GM12873 (cell line): ENCODE results near the gene SMARCD3.

Source experiments
- CTCF ChIP-seq: IDR thresholded peaks from 2 replicates; pipeline ENCODE4 v1.5.1; 2012; ENCODE audit warnings: low read depth, mild to moderate bottlenecking, moderate library complexity, low read length, control low read depth; ENCODE audit not compliant: insufficient read depth; ENCODE audit errors: missing control alignments

SMARCD3 gene

GRCh38 chr7:151257990-151258389 lies 9.5 kb upstream of the SMARCD3 start:
- no peak for TF ChIP-seq CTCF

DNA sequence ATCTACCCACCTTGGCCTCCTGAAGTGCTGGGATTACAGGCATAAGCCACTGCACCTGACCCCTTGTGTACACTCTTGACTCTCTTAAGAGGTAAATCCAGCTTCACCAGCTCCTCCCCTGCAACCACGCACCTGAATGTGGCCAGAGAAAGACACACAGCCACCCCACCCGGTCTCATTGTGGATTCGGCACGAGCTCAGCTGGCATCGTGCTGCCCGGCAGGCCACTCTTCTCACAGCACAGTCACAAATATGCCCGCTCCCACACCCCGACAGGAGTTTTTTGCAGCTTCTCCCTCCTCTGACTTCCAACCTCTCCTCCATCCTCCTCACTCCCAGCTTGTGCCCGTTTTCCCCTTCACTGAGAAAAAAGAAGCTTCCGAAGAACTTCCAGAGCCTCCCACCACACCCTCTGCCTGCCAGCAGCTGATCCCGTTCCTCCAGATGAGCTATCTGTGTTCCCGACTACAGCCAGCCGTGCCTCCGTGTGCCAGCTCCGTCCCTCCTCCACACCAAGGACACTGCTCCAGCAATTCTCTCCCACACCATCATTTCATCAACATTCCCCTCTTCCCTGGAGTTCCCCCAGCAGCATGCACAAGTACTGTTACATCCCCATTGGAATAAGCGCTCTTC lies 8.0 kb upstream of the SMARCD3 start:
- no peak for TF ChIP-seq CTCF

DNA sequence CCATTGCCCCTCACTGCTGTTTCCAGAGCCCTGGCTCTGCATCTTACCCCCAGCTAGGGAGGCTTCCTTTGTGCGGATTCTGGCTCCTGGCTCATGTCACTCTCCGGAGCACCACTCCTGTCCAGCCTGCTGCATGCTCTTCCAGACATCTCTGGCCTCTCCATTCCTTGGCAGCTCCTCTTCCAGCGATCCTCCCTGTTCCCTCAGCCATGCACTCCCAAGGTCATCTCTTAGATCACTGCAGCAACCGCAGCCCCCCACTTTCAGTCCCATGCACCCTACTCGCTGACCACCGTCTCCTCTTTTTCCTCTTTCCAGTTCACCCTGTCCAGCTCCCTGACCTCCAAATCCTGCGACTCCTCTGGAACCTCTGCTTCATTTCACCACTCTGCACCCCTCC lies 6.9 kb upstream of the SMARCD3 start:
- TF ChIP-seq CTCF: no peak

DNA sequence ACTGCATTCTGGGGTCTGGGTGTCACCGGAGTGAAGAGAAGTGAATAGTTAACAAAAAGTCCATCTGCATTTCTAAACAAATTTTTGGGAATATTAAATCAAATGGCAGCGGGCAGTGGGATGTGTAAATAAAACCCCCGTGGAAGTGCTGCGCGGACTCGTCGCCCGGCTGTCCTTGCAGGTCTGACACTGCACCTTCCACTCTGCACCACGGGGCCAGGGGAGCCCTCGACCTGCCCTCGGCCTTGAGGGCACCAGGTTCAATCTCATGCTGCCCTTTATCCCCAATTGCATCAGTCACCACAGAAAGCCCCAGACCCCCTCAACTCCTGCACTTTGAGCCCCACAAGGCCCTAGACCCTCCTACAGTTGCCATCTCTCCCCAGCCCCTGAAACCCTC lies 6.4 kb upstream of the SMARCD3 start:
- TF ChIP-seq CTCF: no peak

GRCh38 chr7:151254316-151254715 lies 5.8 kb upstream of the SMARCD3 start:
- no peak for TF ChIP-seq CTCF

DNA sequence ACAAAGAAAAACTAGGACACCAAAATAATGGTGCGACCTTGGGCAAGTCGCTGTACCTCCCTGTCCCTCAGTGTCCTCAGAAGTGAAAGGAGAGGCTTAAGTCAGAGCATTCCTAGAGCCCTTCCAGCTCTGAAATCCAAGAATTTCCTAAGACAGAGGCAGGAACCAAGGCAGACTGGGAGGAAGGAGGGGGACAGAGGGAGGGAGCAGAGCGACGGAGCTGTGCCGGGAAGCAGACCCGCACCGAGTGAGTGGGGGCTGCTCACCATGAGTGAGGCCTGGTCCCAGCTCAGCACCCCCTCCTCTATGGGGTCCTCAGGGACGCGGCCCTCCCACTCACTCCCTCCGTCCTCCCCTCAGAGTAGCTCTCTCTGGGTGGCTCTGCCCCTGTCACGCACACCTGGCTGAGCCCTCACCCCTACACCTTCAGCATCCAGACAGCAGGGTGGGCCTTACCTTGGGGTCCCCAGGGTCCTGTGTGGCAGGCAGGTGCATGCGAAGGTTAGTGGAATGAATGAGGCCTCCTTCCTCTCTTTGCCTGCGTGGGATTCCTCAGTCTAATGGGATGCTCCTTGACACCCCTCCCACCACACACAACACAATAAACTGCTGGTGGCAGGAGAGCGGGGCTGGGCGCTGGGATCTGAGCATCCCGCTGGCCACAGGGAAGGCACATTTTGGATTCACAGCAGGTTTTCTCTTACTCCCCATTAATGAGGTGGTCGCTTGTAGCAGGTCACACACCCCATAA lies 4.6 kb upstream of the SMARCD3 start:
- no peak for TF ChIP-seq CTCF

DNA sequence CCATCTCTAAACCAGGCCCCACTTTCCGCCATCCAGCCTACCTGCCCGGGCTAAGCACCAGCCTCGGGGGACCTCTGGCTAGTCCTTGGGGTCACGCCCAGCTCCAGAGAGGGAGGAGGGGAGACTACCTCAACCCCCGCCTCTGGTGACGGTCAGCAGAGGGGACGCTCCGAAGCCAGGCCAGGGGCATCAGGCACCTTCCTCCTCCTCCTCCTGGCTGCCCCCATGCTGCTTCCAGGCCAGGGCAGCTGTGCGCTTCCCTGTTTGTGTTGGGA lies 4.0 kb upstream of the SMARCD3 start:
- no peak for TF ChIP-seq CTCF
